NCI-H526 treated with DMSO at 0.1 percent for 48 hours (cell line): ENCODE data around the gene PCGF2.
A peak's percentile ranks its signal among the peaks of the same experiment; 100 is the strongest.

Experiments
- DNase-seq: peaks from one replicate; lab custom pipeline; 2025; lab: John Stamatoyannopoulos, UW

PCGF2 gene

GRCh38 chr17:38717139-38717745 lies 30.9 kb downstream of the PCGF2 start:
- no peak for DNase-seq

- no peak for DNase-seq
Observed at GRCh38 chr17:38716368-38717005, 31.6 kb downstream of the PCGF2 start.

GRCh38 chr17:38715216-38715943 lies 32.8 kb downstream of the PCGF2 start:
- DNase-seq = peak; percentile 53

DNA sequence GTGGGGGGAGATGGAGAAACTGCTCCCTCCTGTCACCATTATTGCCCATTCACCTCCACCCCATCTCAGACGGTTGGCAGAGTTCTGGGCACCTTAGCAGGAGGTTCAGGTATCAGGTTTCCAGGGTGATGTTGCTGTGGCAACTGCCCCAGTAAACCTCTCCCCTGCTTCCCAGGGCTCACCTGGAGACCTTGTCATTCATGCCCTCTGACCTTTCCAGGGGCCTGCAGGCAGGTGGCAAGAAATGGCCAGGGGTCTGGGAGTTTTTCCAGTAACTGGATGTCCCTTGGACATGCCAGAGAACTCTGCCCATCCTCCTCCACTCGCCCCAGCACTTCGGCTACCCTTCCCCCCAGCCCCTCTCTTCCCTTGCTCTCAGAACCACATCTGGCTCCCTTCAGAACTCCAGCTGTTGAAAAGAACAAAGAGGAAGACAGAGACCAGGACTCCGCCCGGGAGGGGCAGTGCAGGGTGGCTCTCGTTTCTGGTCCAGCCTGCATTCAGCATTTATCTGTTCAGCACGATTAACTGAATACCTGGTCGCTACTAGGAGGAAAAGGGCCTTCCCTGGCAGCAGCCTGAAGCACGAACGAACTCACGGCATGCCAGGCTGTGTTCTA lies 34.6 kb downstream of the PCGF2 start:
- no peak for DNase-seq

DNA sequence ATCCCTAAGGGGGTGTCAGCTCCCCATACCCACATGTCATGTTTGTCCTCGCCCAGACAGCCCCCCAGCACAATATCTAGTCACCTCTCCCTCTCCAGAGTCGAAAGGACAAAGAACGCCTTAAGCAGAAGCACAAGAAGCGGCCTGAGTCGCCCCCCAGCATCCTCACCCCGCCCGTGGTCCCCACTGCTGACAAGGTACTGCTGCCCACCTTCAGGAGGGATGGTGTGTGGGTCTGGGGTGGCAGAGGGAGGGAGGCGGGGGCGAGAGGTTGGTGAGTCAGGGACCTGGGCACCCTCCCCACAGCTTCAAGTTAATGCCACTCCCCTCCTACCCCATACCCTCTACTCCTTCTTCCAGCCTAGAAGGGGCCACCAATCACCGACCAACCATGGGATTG lies 35.5 kb downstream of the PCGF2 start:
- no peak for DNase-seq

GRCh38 chr17:38711792-38712571 lies 36.2 kb downstream of the PCGF2 start:
- no peak for DNase-seq

DNA sequence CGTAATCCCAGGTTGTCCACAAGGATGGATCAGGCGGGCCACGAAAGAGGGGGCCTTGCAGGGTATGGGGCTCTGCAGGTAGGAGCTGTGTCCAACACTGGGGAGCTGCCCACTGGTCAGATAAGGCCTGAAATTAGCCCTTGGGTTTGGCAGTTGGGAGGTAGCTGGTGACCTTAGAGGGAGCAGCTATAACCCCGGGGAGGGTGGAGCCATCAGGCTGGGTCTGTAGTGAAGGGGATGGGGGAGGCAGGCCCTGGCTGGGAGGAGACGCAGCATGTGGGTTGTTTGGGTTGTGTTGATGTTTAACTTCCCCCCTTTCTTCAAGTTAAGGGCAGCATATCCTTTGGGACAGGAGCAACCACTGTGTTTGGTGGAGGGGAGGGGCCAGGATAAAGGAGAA lies 37.2 kb downstream of the PCGF2 start:
- no peak for DNase-seq

DNA sequence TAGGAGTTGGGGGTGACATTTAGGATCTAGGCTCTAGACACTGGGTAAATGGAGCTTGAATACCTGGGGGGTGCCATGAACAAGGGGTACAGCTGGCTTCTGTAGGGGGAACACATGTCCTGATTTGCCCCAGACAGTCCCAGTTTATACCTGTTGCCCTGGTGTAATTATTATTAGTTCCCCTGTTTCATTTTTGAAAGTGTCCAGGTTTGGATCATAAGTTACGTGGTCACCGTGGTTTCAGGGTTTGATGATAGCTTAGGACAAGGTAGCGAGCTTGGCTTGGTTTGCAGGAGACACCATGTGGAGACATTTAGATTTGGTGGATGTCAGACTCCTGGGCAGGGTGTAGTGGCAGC lies 37.6 kb downstream of the PCGF2 start:
- no peak for DNase-seq

- no peak for DNase-seq
Observed at GRCh38 chr17:38709864-38710603, 38.1 kb downstream of the PCGF2 start.

DNA sequence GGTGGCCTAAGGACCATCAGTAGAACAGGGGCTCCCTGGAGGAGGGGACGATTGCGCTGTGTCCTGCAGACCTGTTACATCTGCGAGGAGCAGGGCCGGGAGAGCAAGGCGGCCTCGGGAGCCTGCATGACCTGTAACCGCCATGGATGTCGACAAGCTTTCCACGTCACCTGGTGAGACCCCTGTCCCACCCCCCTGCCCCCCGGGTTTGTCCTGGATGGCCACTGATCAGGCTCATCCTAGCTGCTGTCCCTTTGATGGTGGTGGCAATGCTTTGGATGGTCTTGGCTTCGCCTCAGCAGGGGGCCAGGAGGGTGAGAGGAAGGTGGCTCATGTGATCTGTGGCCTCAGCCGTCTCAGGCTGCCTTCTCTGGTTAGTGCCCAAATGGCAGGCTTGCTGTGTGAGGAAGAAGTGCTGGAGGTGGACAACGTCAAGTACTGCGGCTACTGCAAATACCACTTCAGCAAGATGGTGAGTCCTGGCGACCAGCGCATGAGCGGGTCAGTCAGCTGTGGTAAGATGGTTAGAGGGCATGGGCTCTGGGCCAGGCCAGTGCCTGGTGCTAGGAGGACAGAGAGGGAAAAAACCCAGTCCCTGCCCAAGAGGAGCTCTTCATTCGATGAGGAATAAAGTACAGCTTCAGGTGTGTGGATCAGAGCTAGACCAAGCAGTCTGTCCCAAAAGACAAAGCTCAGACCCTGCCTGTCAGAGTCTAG lies 38.9 kb downstream of the PCGF2 start:
- no peak for DNase-seq

DNA sequence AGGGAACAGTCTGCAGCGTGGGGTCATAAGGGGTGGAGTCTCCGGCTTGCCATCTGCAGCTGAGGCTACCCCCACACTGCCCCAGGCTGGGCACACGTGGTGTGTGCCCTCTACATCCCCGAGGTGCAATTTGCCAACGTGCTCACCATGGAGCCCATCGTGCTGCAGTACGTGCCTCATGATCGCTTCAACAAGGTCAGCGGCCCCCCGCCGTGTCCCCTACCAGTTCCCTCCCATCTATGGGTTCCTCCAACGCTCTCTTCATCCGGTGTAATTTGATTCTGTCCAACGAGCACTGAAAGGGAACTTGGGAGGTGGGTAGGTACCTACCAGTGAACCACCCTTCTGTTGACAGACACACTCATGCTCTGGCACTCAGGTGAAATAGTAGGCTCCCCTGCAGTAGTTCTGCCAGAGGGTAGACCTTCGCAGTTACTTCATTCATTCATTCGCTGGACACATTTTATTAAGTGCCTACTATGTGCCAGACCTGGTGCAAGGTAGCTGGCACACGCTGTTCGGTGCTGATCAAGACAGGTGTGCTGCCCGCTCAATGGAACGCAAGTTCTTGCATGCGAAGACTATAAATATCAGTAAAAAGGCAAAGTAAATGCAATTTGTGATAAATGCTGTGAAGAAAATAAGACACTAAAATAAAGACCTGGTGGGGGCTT lies 40.3 kb downstream of the PCGF2 start:
- DNase-seq = no peak

GRCh38 chr17:38706505-38707216 lies 41.5 kb downstream of the PCGF2 start:
- DNase-seq = no peak

GRCh38 chr17:38705803-38706504 lies 42.2 kb downstream of the PCGF2 start:
- peak; percentile 46 for DNase-seq

DNA sequence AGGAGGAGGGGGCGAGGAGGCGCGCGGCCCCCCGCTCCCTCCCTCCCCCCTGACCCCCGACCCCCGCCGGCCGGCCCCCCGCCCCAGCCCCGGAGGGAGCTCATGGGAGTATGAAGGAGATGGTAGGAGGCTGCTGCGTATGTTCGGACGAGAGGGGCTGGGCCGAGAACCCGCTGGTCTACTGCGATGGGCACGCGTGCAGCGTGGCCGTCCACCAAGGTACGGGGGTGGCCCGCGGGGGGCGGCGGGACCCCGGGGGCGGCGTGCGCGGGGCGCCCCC lies 42.7 kb downstream of the PCGF2 start:
- DNase-seq = no peak

DNA sequence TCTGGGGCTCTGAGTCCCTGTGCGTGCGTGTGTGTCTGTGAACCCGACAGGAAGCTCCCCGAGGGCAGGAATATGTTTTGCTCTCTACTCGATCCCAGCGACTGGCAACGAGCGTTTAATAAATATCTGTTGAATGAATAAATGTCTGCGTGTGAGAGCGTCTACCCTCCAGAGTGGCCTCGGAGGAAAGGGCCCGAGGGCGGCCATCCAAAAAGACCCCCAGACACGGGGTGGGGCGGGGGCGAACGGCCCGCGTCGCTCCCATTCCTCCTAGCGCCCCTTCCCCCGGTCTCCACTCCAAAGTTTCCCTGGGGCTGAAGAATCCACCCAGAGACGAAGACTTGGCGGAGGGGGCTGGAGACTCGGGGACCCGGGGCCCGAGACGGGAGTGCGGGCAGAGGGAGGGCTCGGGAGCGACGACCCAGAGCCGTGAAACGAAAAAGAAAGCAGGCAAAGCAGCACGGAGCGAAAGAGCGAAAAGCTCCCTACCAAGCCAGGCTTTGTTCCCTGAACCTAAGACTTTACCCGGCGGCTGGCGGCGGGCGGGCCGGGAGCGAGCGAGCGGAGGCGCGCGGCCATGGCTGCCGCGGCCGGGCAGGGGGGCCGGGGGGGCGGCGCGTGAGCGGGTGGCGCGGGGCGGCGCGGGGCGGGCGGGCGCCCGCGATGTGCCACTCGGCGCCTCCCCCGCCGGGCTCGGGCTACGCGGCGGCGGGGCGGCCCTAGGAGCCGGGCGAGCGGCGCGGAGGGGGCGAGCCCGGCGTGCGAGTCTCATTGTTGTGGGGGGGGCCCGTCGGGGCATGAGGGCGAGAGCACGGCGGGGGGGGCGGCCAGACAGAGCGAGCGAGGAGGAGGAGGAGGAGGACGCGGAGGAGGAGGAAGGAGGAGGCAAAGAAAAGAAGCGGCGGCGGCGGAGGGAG lies 43.3 kb downstream of the PCGF2 start, which contains the start of gene MLLT6:
TSS of gene MLLT6 (plus strand) at position 668 of the 917 bp plus-strand sequence. CDS start 360 bp downstream, outside the sequence.
- DNase-seq = peak; percentile 59

- DNase-seq = peak; percentile 84
Observed at GRCh38 chr17:38703742-38704605, 44.2 kb downstream of the PCGF2 start.
